Kidney (tissue), 14 donors: ENCODE data around the gene TMEM120B. TPM values are rescaled to one million over a fixed set of nuclear protein-coding genes. Genes with fewer than 3 reads are reported as not detected.

Experiments used
- DNase-seq, 5 donors: peaks; one replicate each; pipeline ENCODE4 v3.0.0-alpha.2; 2013 to 2020
- FAIRE-seq: peaks from 2 replicates; lab custom pipeline; 2012; peaks lifted over from hg19 to GRCh38; lab: Jason Lieb, UNC
- H3K27ac ChIP-seq, 2 donors: one replicate each; pipeline ENCODE4 v1.7.0; 2013; ENCODE audit warnings: low read depth in 2 of 2, low read length in 2 of 2, inconsistent platforms in 1 of 2
- H3K27me3 ChIP-seq: one replicate; pipeline ENCODE4 v1.7.1; 2013; ENCODE audit warnings: low read length, inconsistent platforms; ENCODE audit not compliant: control insufficient read depth, insufficient read depth
- H3K36me3 ChIP-seq, 3 donors: one replicate each; pipeline versions ENCODE4 v1.7.0 to v1.7.1; 2013; ENCODE audit warnings: low read length in 3 of 3, control low read depth in 1 of 3, inconsistent platforms in 1 of 3; ENCODE audit not compliant: insufficient read depth in 3 of 3, control insufficient read depth in 2 of 3
- H3K4me1 ChIP-seq, 3 donors: one replicate each; pipeline versions ENCODE4 v1.7.0 to v1.7.1; 2013; ENCODE audit warnings: low read length in 3 of 3, inconsistent platforms in 1 of 3, low read depth in 1 of 3; ENCODE audit not compliant: control insufficient read depth in 2 of 3, insufficient read depth in 2 of 3
- H3K4me3 ChIP-seq, 3 donors: one replicate each; pipeline versions ENCODE4 v1.7.0 to v1.8.1; 2013; ENCODE audit warnings: low read length in 3 of 3, control low read depth in 1 of 3, inconsistent platforms in 1 of 3
- H3K9ac ChIP-seq, 3 donors: one replicate each; pipeline versions ENCODE4 v1.7.0 to v1.7.1; 2013; ENCODE audit warnings: low read length in 3 of 3, control low read depth in 1 of 3, inconsistent platforms in 1 of 3
- H3K9me3 ChIP-seq, 3 donors: one replicate each; pipeline versions ENCODE4 v1.7.0 to v1.7.1; 2013; ENCODE audit warnings: low read length in 3 of 3, control low read depth in 1 of 3, inconsistent platforms in 1 of 3; ENCODE audit not compliant: control insufficient read depth in 2 of 3, insufficient read depth in 1 of 3
- intact Hi-C: fragments of 100-400 bp; cut with DNase I; formaldehyde crosslinking; loops from one replicate; pipeline ENCODE4 v1.11.1; 2022
- polyA plus RNA-seq: library from polyadenylated mRNA; stranded (reverse); fragments of 350-450 nt; fragmentation: Illumina TruSeq; extraction: RNeasy Lipid Tissue Mini Kit (QIAGEN cat#74804); gene quantifications from one replicate; pipeline ENCODE4 v1.2.3, GENCODE V29; 2014; ENCODE audit warnings: low read depth, low replicate concordance; ENCODE audit not compliant: insufficient read depth
- total RNA-seq: library from RNA; stranded (reverse); fragmentation: NEBNext Ultra II Directional; extraction: Animal tissue kit (Norgen Biotek cat#: 25700); gene quantifications from one replicate; pipeline ENCODE4 v1.2.1, GENCODE V29; 2021
- TF ChIP-seq, protein P1 (sequence below): IDR thresholded peaks from 3 replicates; pipeline ENCODE4 v1.5.1; 2012; ENCODE audit warnings: mild to moderate bottlenecking, moderate library complexity, borderline replicate concordance; ENCODE audit not compliant: insufficient read depth; ENCODE audit errors: extremely low read depth
- donor health status: control.
- donor health status: control.
- donor health status: control.
- donor health status: control.
- donor health status: control.
- donor health status: DM: yes; HTN: yes; CAD: no.
- donor health status: Normal renal cell carcinoma (clear cell type).

TMEM120B gene
- total and polyA plus RNA-seq, 2 donors from 2014 or later: 9.0 to 14.2 TPM

DNA sequence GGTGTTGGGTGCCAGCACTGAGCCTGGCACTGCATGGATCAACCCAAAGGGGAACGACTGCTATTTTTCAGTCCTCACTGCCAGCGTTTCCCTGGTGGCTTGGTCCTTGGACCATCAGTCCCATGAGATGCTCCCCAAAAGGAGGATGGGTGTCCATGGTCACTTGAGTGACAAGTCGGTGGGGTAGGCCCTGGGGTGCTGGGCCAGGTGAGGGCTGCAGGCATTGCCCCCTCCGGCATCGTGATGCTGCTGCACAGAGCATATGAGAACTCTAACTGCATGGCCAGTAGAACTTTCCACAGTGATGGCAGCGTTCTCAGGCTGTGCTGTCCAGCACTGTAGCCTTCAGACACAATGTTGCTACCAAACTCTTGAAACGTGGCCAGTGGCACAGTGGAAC, 107.5 kb downstream of the TMEM120B start:
- H3K27ac ChIP-seq: no peak overlapping the region
- H3K9me3 ChIP-seq: no peaks in the 10 kb centered on the region
- DNase-seq (no peak), FAIRE-seq (no peak)
- no peak overlapping the region for H3K4me3 ChIP-seq
- no peaks in the 10 kb centered on the region for H3K4me1 ChIP-seq
- H3K9ac ChIP-seq: no peak overlapping the region
- intact Hi-C loops: no loop called here
- TF ChIP-seq, protein P1, sequence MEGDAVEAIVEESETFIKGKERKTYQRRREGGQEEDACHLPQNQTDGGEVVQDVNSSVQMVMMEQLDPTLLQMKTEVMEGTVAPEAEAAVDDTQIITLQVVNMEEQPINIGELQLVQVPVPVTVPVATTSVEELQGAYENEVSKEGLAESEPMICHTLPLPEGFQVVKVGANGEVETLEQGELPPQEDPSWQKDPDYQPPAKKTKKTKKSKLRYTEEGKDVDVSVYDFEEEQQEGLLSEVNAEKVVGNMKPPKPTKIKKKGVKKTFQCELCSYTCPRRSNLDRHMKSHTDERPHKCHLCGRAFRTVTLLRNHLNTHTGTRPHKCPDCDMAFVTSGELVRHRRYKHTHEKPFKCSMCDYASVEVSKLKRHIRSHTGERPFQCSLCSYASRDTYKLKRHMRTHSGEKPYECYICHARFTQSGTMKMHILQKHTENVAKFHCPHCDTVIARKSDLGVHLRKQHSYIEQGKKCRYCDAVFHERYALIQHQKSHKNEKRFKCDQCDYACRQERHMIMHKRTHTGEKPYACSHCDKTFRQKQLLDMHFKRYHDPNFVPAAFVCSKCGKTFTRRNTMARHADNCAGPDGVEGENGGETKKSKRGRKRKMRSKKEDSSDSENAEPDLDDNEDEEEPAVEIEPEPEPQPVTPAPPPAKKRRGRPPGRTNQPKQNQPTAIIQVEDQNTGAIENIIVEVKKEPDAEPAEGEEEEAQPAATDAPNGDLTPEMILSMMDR: no peak
- H3K36me3 ChIP-seq: peaks cover 14 to 47% (median 45%) of the 10 kb centered on the region in 3 donors
- H3K27me3 ChIP-seq: no peaks in the 10 kb centered on the region

DNA sequence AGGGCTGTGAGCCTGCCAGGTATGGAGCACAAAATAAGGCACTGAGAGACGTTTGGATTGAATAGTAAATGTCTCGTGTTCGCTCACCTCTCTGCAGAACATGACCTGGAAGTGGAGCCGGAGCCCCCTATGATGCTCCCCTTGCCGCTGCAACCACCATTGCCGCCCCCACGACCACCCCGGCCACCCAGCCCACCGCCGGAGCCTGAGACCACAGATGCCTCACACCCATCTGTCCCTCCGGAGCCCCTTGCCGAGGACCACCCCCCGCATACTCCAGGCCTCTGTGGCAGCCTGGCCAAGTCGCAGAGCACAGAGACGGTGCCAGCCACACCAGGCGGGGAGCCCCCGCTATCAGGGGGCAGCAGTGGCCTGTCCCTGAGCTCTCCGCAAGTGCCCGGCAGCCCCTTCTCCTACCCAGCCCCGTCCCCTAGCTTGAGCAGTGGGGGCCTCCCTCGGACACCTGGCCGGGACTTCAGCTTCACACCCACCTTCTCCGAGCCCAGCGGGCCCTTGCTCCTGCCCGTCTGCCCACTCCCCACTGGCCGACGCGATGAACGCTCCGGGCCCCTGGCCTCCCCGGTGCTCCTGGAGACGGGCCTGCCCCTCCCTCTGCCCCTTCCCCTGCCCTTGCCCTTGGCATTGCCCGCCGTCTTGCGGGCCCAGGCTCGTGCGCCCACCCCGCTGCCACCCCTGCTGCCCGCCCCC, 110.0 kb downstream of the TMEM120B start:
- TF ChIP-seq, protein P1: no peak
- no peak overlapping the region for H3K27ac ChIP-seq
- no peak overlapping the region for H3K4me3 ChIP-seq
- no peak for FAIRE-seq
- H3K9ac ChIP-seq: no peak overlapping the region
- intact Hi-C loops: no loop called here
- H3K9me3 ChIP-seq: no peaks in the 10 kb centered on the region
- no peaks in the 10 kb centered on the region for H3K27me3 ChIP-seq
- DNase-seq: peak in 1 of 5 donors; percentile 72
- no peaks in the 10 kb centered on the region for H3K4me1 ChIP-seq
- H3K36me3 ChIP-seq: peaks cover 8 to 42% (median 32%) of the 10 kb centered on the region in 3 donors

DNA sequence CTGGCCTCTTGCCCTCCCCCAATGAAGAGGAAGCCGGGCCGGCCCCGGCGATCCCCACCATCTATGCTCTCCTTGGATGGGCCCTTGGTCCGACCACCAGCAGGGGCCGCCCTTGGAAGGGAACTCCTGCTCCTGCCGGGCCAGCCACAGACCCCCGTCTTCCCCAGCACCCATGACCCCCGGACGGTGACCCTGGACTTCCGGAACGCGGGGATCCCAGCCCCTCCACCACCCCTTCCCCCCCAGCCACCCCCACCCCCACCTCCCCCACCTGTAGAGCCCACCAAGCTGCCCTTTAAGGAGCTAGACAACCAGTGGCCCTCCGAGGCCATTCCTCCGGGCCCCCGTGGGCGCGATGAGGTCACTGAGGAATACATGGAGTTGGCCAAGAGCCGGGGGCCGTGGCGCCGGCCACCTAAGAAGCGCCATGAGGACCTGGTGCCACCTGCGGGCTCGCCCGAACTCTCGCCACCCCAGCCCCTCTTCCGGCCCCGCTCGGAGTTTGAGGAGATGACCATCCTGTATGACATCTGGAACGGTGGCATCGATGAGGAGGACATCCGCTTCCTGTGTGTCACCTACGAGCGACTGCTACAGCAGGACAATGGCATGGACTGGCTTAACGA, 110.7 kb downstream of the TMEM120B start:
- Histone ChIP-seq H3K36me3 (peaks cover 4 to 43% (median 30%) of the 10 kb centered on the region in 3 donors), H3K27ac (no peak overlapping the region), H3K4me3 (no peak overlapping the region), H3K27me3 (no peaks in the 10 kb centered on the region), H3K4me1 (no peaks in the 10 kb centered on the region), H3K9ac (no peak overlapping the region), H3K9me3 (no peaks in the 10 kb centered on the region)
- TF ChIP-seq, protein P1: no peak
- FAIRE-seq: no peak
- intact Hi-C loops: no loop called here
- DNase-seq: peak in 1 of 5 donors; percentile 71
